SU-DHL-6 (cell line): ENCODE results near the gene NTM.

Experiments used
- H2AFZ ChIP-seq: fragments of 200-600 bp; sonication (generic); 2 replicates; pipeline ENCODE4 v1.6.1; 2014; ENCODE audit warnings: low read depth, mild to moderate bottlenecking, moderate library complexity, mixed read lengths, antibody characterized with exemption, low read length; ENCODE audit not compliant: severe bottlenecking
- H3F3A ChIP-seq: fragments of 200-600 bp; shearing (Covaris generic); 2 replicates; pipeline ENCODE4 v1.6.0; 2016; ENCODE audit warnings: antibody characterized with exemption, mild to moderate bottlenecking; ENCODE audit not compliant: insufficient read depth
- H3K27ac ChIP-seq: fragments of 200-600 bp; sonication (generic); 2 replicates; pipeline ENCODE4 v1.5.1; 2016; ENCODE audit warnings: low read depth, mild to moderate bottlenecking, low read length, moderate library complexity, mixed read lengths
- H3K27me3 ChIP-seq: fragments of 200-600 bp; sonication (generic), shearing (Covaris generic); 2 replicates; pipeline ENCODE4 v1.6.0; 2014; ENCODE audit warnings: mild to moderate bottlenecking, low read length
- H3K36me3 ChIP-seq: fragments of 200-600 bp; sonication (generic); 2 replicates; pipeline ENCODE4 v1.6.1; 2014; ENCODE audit warnings: mild to moderate bottlenecking, low read length, mixed read lengths
- H3K4me2 ChIP-seq: fragments of 300-600, 200-600 bp; shearing (Covaris generic), sonication (generic); 2 replicates; pipeline ENCODE4 v1.6.0; 2014; ENCODE audit warnings: low read length, low read depth, mild to moderate bottlenecking; ENCODE audit not compliant: poor library complexity, severe bottlenecking
- H3K4me3 ChIP-seq: fragments of 200-600 bp; sonication (generic); 2 replicates; pipeline ENCODE4 v1.5.1; 2014; ENCODE audit warnings: antibody characterized with exemption, low read length, mild to moderate bottlenecking, mixed read lengths; ENCODE audit not compliant: insufficient read depth, poor library complexity, severe bottlenecking
- H3K79me2 ChIP-seq: fragments of 200-600 bp; sonication (generic); 2 replicates; pipeline ENCODE4 v1.6.1; 2014; ENCODE audit warnings: mild to moderate bottlenecking, low read length, moderate library complexity; ENCODE audit not compliant: insufficient read depth
- H3K9ac ChIP-seq: fragments of 200-600 bp; sonication (generic); 2 replicates; pipeline ENCODE4 v1.7.0; 2014; ENCODE audit warnings: mild to moderate bottlenecking, low read length
- H3K9me2 ChIP-seq: fragments of 200-600 bp; sonication (generic); replicated peaks from 2 replicates; pipeline ENCODE4 v1.6.1; 2014; ENCODE audit warnings: low read length; ENCODE audit not compliant: insufficient read depth
- H3K9me3 ChIP-seq: fragments of 200-600 bp; sonication (generic); 2 replicates; pipeline ENCODE4 v1.6.1; 2014; ENCODE audit warnings: low read length, mixed read lengths; ENCODE audit not compliant: insufficient read depth
- H4K20me1 ChIP-seq: fragments of 200-600 bp; sonication (generic); 2 replicates; pipeline ENCODE4 v1.6.1; 2014; ENCODE audit warnings: low read depth, mild to moderate bottlenecking, antibody characterized with exemption, low read length, moderate library complexity, mixed read lengths
- EZH2phosphoT487 ChIP-seq: fragments of 200-600 bp; sonication (generic), shearing (Covaris generic); conservative IDR thresholded peaks from 2 replicates; pipeline ENCODE4 v1.6.1; 2018; ENCODE audit warnings: mild to moderate bottlenecking, antibody characterized with exemption, low read length, moderate library complexity, mixed read lengths
- TF ChIP-seq, protein P1 (sequence below): fragments of 200-600 bp; sonication (generic); IDR thresholded peaks from one replicate; pipeline ENCODE4 v1.5.1; 2017; ENCODE audit warnings: antibody characterized with exemption, mild to moderate bottlenecking, low read length, moderate library complexity; ENCODE audit not compliant: insufficient read depth, poor library complexity, severe bottlenecking

Gene NTM

DNA sequence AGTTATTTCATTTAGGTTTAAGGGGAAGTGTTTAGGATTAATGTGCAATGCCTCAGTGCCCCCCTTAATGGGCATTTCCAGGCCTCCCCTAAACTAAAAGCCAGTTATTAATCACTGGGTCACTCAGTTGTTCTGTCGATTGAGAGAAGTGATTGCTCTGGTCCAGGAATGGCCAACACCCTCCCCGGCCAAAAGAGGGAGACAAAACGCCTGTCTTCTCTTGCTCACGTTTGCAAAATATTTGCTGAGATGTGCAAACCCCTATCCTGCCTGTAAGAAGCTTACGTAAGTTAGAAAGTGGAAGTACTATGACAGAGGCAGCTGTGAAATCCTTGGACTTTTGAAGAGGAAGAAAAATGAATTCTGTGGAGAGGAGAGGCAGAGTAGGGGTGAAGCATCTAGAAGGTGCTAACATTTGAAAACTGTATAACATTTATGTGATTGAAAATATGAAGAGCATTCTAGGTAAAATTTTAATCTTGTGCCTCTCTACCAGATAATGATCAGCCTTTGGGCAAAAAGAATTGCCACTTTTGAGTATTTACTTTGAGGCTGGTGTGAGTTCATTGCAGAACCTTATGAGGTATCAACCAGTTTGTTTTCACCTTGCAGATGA, 37.7 kb downstream of the NTM start:
- no peak overlapping the region for H3K4me2 ChIP-seq
- no peak overlapping the region for H3K9ac ChIP-seq
- H3F3A ChIP-seq = no peaks in the 10 kb centered on the region
- no peaks in the 10 kb centered on the region for H3K79me2 ChIP-seq
- H3K4me3 ChIP-seq = no peak overlapping the region
- H3K9me2 ChIP-seq = no peaks in the 10 kb centered on the region
- H3K9me3 ChIP-seq = no peaks in the 10 kb centered on the region
- H3K36me3 ChIP-seq = no peaks in the 10 kb centered on the region
- H3K27me3 ChIP-seq = no peaks in the 10 kb centered on the region
- no peak overlapping the region for H3K27ac ChIP-seq
- H2AFZ ChIP-seq = no peak overlapping the region
- TF ChIP-seq, protein P1, sequence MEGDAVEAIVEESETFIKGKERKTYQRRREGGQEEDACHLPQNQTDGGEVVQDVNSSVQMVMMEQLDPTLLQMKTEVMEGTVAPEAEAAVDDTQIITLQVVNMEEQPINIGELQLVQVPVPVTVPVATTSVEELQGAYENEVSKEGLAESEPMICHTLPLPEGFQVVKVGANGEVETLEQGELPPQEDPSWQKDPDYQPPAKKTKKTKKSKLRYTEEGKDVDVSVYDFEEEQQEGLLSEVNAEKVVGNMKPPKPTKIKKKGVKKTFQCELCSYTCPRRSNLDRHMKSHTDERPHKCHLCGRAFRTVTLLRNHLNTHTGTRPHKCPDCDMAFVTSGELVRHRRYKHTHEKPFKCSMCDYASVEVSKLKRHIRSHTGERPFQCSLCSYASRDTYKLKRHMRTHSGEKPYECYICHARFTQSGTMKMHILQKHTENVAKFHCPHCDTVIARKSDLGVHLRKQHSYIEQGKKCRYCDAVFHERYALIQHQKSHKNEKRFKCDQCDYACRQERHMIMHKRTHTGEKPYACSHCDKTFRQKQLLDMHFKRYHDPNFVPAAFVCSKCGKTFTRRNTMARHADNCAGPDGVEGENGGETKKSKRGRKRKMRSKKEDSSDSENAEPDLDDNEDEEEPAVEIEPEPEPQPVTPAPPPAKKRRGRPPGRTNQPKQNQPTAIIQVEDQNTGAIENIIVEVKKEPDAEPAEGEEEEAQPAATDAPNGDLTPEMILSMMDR = no peak
- TF ChIP-seq EZH2phosphoT487 = no peak
- H4K20me1 ChIP-seq = no peaks in the 10 kb centered on the region

DNA sequence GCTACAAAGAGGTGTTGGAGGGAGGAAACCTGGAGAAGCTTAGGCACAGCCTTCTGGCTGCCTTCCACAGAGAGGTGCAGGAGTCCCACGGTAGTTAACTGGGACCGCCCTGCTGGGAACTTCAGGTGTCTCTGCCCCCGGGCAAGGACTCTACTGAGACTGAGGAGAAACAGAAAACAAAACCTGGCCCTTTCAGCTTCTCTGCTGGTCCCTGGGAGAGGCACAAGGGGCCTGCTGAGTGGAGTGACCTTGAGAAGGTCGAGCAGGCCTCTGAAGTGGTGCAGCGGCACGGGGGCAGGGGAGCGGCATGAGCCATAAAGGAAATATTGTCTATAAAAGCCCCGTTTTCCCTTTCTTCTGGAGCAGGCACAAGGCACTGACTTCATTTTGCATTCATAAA, 38.9 kb downstream of the NTM start:
- Histone ChIP-seq H3K9me3 (no peaks in the 10 kb centered on the region), H3K4me2 (no peak overlapping the region), H4K20me1 (no peaks in the 10 kb centered on the region), H3K79me2 (no peaks in the 10 kb centered on the region), H3K27ac (no peak overlapping the region), H3K27me3 (no peaks in the 10 kb centered on the region), H3K4me3 (no peak overlapping the region), H3K36me3 (no peaks in the 10 kb centered on the region), H3K9ac (no peak overlapping the region), H3K9me2 (no peaks in the 10 kb centered on the region), H2AFZ (no peak overlapping the region), H3F3A (no peaks in the 10 kb centered on the region)
- no peak for TF ChIP-seq EZH2phosphoT487
- TF ChIP-seq, protein P1 = no peak

DNA sequence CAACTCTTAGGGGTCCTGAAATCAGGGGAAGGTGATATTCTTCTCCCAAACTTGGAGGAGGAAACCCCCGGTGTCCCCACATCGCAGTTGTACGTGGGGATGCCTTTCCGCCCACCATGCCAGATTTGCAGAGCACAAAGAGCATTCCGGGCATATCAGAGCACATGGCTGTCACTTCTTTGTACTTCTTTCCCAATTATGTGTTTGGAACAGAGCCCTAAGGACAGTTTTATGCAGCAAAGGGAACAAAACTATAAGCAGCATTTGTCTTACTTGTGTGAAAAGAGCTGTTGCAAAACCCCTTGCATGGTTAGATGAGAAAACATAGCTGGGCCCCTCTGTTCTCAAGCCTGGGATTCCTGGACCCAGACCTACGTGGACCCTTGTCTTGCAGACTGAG, 41.2 kb downstream of the NTM start:
- Histone ChIP-seq H3F3A (no peaks in the 10 kb centered on the region), H2AFZ (no peak overlapping the region), H3K4me3 (no peak overlapping the region), H3K27ac (no peak overlapping the region), H3K27me3 (no peaks in the 10 kb centered on the region), H3K9me2 (no peaks in the 10 kb centered on the region), H3K79me2 (no peaks in the 10 kb centered on the region), H3K9ac (no peak overlapping the region), H3K9me3 (no peaks in the 10 kb centered on the region), H3K36me3 (no peaks in the 10 kb centered on the region), H3K4me2 (no peak overlapping the region), H4K20me1 (no peaks in the 10 kb centered on the region)
- no peak for TF ChIP-seq EZH2phosphoT487
- TF ChIP-seq, protein P1 = no peak
